OCI-LY3 (cell line): ENCODE measurements around the gene PDXK.

ENCODE experiments used
- EZH2phosphoT487 ChIP-seq: fragments of 200-600 bp; shearing (Covaris generic); IDR thresholded peaks from 2 replicates; pipeline ENCODE4 v1.6.1; 2018; ENCODE audit warnings: antibody characterized with exemption, mixed run types, low read depth
- TF ChIP-seq, protein P1 (sequence below): fragments of 200-600, 300-600 bp; sonication (generic); IDR thresholded peaks from 2 replicates; pipeline ENCODE4 v1.5.1; 2014; ENCODE audit warnings: antibody characterized with exemption, low read length, low read depth

DNA sequence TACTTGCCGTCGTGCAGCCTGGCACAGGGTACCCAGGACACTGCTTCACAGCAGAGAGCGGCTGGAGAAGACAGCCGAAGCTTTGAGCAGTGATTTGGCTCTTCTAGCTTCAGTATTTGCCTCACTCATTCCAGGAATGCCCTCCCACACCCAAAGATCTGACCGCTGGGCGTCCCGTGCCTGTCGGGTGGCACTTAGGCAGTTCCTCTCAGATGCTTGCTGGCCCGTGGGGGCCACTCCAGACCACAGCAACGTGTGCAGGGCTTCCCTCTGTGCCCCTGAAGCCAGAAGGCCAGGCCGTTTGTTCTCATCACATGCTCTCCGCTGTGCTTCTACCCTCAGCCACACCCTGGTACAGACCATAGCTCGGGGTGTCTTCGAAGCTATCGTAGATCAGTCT lies 42.5 kb upstream of the PDXK start:
- TF ChIP-seq, protein P1, sequence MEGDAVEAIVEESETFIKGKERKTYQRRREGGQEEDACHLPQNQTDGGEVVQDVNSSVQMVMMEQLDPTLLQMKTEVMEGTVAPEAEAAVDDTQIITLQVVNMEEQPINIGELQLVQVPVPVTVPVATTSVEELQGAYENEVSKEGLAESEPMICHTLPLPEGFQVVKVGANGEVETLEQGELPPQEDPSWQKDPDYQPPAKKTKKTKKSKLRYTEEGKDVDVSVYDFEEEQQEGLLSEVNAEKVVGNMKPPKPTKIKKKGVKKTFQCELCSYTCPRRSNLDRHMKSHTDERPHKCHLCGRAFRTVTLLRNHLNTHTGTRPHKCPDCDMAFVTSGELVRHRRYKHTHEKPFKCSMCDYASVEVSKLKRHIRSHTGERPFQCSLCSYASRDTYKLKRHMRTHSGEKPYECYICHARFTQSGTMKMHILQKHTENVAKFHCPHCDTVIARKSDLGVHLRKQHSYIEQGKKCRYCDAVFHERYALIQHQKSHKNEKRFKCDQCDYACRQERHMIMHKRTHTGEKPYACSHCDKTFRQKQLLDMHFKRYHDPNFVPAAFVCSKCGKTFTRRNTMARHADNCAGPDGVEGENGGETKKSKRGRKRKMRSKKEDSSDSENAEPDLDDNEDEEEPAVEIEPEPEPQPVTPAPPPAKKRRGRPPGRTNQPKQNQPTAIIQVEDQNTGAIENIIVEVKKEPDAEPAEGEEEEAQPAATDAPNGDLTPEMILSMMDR = no peak
- no peak for TF ChIP-seq EZH2phosphoT487
